Mesothelial cell of epicardium (in vitro differentiated cells): ENCODE data around the gene TOMM7. TPM values are rescaled to one million over a fixed set of nuclear protein-coding genes. Genes with fewer than 3 reads are reported as not detected.
A peak's percentile ranks its signal among the peaks of the same experiment; 100 is the strongest.
"Not testable (repeated sequence)": the region's sequence is repeated elsewhere in the genome, so short reads cannot be mapped to it uniquely, and the experiment has no call there.

Source experiments
- DNase-seq, 2 experiments: peaks; one replicate each; pipeline ENCODE4 v3.0.0; 2021; ENCODE audit warnings: low spot score in 2 of 2; ENCODE audit not compliant: unreplicated experiment in 2 of 2
- H3K27ac Mint-ChIP-seq: 2 replicates; pipeline ENCODE4 v1.8.0; 2021; ENCODE audit warnings: mixed read lengths
- H3K27me3 Mint-ChIP-seq: 2 replicates; pipeline ENCODE4 v1.8.0; 2021; ENCODE audit warnings: low read depth, mixed read lengths
- H3K36me3 Mint-ChIP-seq: 2 replicates; pipeline ENCODE4 v1.8.0; 2021; ENCODE audit warnings: mixed read lengths
- H3K4me1 Mint-ChIP-seq: 2 replicates; pipeline ENCODE4 v1.8.0; 2021; ENCODE audit warnings: mixed read lengths
- H3K4me3 Mint-ChIP-seq: 2 replicates; pipeline ENCODE4 v1.8.0; 2021; ENCODE audit warnings: mild to moderate bottlenecking, moderate library complexity, mixed read lengths
- H3K9me3 Mint-ChIP-seq: 2 replicates; pipeline ENCODE4 v1.8.0; 2021; ENCODE audit warnings: mixed read lengths
- total RNA-seq: library from RNA; stranded (reverse); gene quantifications from 3 replicates; pipeline ENCODE4 v1.2.1, GENCODE V29; 2021
- TF ChIP-seq, protein P1 (sequence below): fragments of 200-600 bp; sonication (generic); IDR thresholded peaks from one replicate; pipeline ENCODE4 v1.5.0; 2021; ENCODE audit warnings: antibody characterized with exemption; ENCODE audit not compliant: unreplicated experiment

The TOMM7 gene
- total RNA-seq, 1 donor from 2014 or later = 179 TPM

DNA sequence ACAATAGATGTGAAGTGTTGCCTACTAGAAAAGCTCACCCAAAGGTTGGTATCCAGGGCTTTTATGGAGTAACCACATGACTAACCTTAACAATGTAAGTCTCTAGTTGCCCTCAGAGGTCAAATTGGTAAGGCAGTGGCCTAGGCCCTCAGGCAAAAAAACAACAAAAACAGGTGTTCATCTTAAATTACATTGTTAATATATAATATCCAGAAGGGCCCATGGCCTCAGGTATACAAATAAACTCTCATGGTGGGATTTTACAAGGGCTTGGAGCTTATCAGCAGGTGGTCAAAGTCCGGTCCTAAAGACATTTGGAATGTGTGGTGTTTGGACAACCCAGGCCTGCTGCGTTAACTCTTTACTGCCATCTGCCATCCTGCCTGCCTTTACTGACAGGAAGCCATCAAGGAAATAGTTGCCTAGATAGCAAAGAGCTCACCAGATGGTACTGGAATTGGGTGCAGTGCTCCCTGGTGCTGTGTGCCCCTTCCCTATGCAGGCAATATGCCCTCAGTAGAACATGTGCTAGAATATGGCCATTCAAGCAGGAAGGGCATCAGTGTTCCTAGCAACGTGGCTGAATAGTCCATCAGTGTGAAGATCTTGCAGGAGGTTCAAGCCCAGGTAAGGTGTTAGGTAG lies 36.2 kb downstream of the TOMM7 start:
- TF ChIP-seq, protein P1, sequence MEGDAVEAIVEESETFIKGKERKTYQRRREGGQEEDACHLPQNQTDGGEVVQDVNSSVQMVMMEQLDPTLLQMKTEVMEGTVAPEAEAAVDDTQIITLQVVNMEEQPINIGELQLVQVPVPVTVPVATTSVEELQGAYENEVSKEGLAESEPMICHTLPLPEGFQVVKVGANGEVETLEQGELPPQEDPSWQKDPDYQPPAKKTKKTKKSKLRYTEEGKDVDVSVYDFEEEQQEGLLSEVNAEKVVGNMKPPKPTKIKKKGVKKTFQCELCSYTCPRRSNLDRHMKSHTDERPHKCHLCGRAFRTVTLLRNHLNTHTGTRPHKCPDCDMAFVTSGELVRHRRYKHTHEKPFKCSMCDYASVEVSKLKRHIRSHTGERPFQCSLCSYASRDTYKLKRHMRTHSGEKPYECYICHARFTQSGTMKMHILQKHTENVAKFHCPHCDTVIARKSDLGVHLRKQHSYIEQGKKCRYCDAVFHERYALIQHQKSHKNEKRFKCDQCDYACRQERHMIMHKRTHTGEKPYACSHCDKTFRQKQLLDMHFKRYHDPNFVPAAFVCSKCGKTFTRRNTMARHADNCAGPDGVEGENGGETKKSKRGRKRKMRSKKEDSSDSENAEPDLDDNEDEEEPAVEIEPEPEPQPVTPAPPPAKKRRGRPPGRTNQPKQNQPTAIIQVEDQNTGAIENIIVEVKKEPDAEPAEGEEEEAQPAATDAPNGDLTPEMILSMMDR = no peak

GRCh38 chr7:22784346-22784745 lies 38.3 kb downstream of the TOMM7 start:
- H3K9me3 Mint-ChIP-seq = no peaks in the 10 kb centered on the region
- no peak overlapping the region for H3K27ac Mint-ChIP-seq
- H3K27me3 Mint-ChIP-seq = no peaks in the 10 kb centered on the region
- TF ChIP-seq, protein P1 = no peak
- no peak overlapping the region for H3K4me3 Mint-ChIP-seq
- H3K4me1 Mint-ChIP-seq = no peaks in the 10 kb centered on the region
- H3K36me3 Mint-ChIP-seq = no peaks in the 10 kb centered on the region
- DNase-seq = no peak

More for the DNA sequence above, 36.2 kb downstream of the TOMM7 start:
- no peaks in the 10 kb centered on the region for H3K4me1 Mint-ChIP-seq
- no peaks in the 10 kb centered on the region for H3K36me3 Mint-ChIP-seq
- DNase-seq = no peak
- H3K27ac Mint-ChIP-seq = no peak overlapping the region
- no peak overlapping the region for H3K4me3 Mint-ChIP-seq
- H3K9me3 Mint-ChIP-seq = no peaks in the 10 kb centered on the region
- no peaks in the 10 kb centered on the region for H3K27me3 Mint-ChIP-seq

DNA sequence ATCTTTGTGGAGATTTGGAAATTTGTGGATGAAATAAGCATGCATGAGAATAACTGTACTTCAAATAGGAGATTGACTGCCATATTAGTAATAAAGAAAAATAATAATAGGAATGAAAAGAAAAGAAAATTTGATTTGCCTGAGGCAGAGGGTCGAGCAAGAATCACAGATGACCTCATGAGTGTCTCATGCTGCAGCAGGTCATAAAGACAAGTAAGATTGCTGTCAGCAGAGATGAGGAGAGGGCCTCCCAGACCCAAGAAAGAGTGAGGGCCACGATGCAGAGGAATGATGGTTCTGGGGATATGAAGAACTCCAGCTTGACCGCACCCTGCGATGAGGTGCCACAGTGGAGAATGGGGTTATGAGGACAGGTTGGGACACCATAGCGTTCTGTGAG lies 39.2 kb downstream of the TOMM7 start:
- Mint-ChIP-seq H3K36me3 (no peaks in the 10 kb centered on the region), H3K4me1 (no peaks in the 10 kb centered on the region)
- TF ChIP-seq, protein P1 = no peak

GRCh38 chr7:22782616-22783232 lies 39.9 kb downstream of the TOMM7 start:
- TF ChIP-seq, protein P1 = peak; percentile 36
- Mint-ChIP-seq H3K9me3 (no peaks in the 10 kb centered on the region), H3K36me3 (no peaks in the 10 kb centered on the region), H3K4me1 (no peaks in the 10 kb centered on the region), H3K27ac (no peak overlapping the region), H3K4me3 (no peak overlapping the region), H3K27me3 (no peaks in the 10 kb centered on the region)
- peak in 1 of 2 experiments; percentile 47 for DNase-seq

More for the DNA sequence above, 39.2 kb downstream of the TOMM7 start:
- DNase-seq = no peak
- Mint-ChIP-seq H3K4me3 (no peak overlapping the region), H3K27ac (no peak overlapping the region), H3K27me3 (no peaks in the 10 kb centered on the region), H3K9me3 (no peaks in the 10 kb centered on the region)

DNA sequence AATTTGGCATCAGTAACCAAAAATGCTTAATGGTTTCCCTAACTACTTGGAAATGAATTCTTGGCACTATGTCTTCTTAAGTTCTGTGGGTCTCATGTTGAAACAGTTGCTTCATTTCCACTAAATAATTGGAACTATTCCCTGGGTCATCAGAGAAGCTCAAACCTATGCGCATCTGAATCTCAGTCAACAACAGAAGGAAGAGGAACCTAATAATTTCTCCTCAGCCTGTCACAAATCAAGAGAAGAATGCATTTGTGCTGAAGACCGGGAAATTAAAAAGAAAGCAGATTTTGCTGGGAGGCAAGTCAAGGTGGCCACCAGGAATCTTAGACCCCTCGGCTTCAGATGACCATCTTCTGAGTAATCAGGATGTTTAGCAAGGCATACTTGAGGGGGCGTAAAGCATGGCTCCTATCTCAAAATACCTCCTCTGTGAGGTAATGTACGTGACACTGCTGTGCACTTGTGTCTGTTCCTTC lies 41.4 kb downstream of the TOMM7 start:
- TF ChIP-seq, protein P1 = no peak

GRCh38 chr7:22779730-22780323 lies 42.8 kb downstream of the TOMM7 start:
- H3K4me1 Mint-ChIP-seq, H3K27me3 Mint-ChIP-seq, DNase-seq, H3K27ac Mint-ChIP-seq, H3K4me3 Mint-ChIP-seq, H3K9me3 Mint-ChIP-seq, H3K36me3 Mint-ChIP-seq: not testable (repeated sequence)

More for the DNA sequence above, 41.4 kb downstream of the TOMM7 start:
- DNase-seq = no peak
- H3K9me3 Mint-ChIP-seq = no peaks in the 10 kb centered on the region
- H3K4me1 Mint-ChIP-seq = no peaks in the 10 kb centered on the region
- no peak overlapping the region for H3K27ac Mint-ChIP-seq
- no peaks in the 10 kb centered on the region for H3K27me3 Mint-ChIP-seq
- no peaks in the 10 kb centered on the region for H3K36me3 Mint-ChIP-seq
- H3K4me3 Mint-ChIP-seq = no peak overlapping the region
